Skeletal muscle tissue (tissue), 4 donors: ENCODE measurements around the gene CPNE7. TPM values are rescaled to one million over a fixed set of nuclear protein-coding genes. Genes with fewer than 3 reads are reported as not detected.

Experiments
- H3K27ac ChIP-seq: one replicate; pipeline ENCODE4 v1.7.0; 2013; ENCODE audit warnings: mild to moderate bottlenecking, low read depth, low read length, inconsistent platforms
- H3K27me3 ChIP-seq, 3 donors: one replicate each; pipeline ENCODE4 v1.7.0; 2013; ENCODE audit warnings: low read length in 3 of 3; ENCODE audit not compliant: control insufficient read depth in 3 of 3, insufficient read depth in 3 of 3
- H3K36me3 ChIP-seq, 3 donors: one replicate each; pipeline ENCODE4 v1.7.0; 2013; ENCODE audit warnings: low read length in 3 of 3; ENCODE audit not compliant: control insufficient read depth in 3 of 3, insufficient read depth in 3 of 3
- H3K4me1 ChIP-seq, 3 donors: one replicate each; pipeline ENCODE4 v1.7.0; 2013; ENCODE audit warnings: low read length in 3 of 3, mild to moderate bottlenecking in 3 of 3; ENCODE audit not compliant: control insufficient read depth in 3 of 3, insufficient read depth in 3 of 3
- H3K4me3 ChIP-seq, 3 donors: one replicate each; pipeline ENCODE4 v1.7.0; 2013; ENCODE audit warnings: low read length in 3 of 3
- H3K9ac ChIP-seq, 3 donors: one replicate each; pipeline ENCODE4 v1.7.0; 2013; ENCODE audit warnings: low read length in 3 of 3, mild to moderate bottlenecking in 3 of 3, moderate library complexity in 2 of 3, low read depth in 1 of 3
- H3K9me3 ChIP-seq, 3 donors: one replicate each; pipeline ENCODE4 v1.7.0; 2013; ENCODE audit warnings: low read length in 3 of 3; ENCODE audit not compliant: control insufficient read depth in 3 of 3
- total RNA-seq: library from RNA; depleted of rRNA; stranded (reverse); fragments of >200 nt; gene quantifications from one replicate; pipeline ENCODE4 v1.2.3, GENCODE V29; 2014
- donor health status: Osteomylitis.

The CPNE7 gene
- total RNA-seq, 1 donor from 2014 or later = not detected

GRCh38 chr16:89618109-89618998 is 42.8 kb downstream of the CPNE7 start:
- Histone ChIP-seq H3K27me3 (peaks cover 31 to 57% (median 41%) of the 10 kb centered on the region in 3 donors), H3K36me3 (no peaks in the 10 kb centered on the region), H3K9ac (no peak overlapping the region), H3K27ac (no peak overlapping the region), H3K4me3 (no peak overlapping the region), H3K4me1 (peaks cover 0 to 6% (median 0%) of the 10 kb centered on the region in 3 donors), H3K9me3 (no peaks in the 10 kb centered on the region)

- Histone ChIP-seq H3K4me3 (no peak overlapping the region), H3K9ac (no peak overlapping the region), H3K27ac (no peak overlapping the region), H3K4me1 (peaks cover 0 to 8% (median 0%) of the 10 kb centered on the region in 3 donors), H3K27me3 (peaks cover 35 to 57% (median 49%) of the 10 kb centered on the region in 3 donors), H3K9me3 (no peaks in the 10 kb centered on the region), H3K36me3 (no peaks in the 10 kb centered on the region)
Observed at GRCh38 chr16:89619840-89620239, 44.3 kb downstream of the CPNE7 start.

- Histone ChIP-seq H3K4me1 (peaks cover 0 to 8% (median 0%) of the 10 kb centered on the region in 3 donors), H3K9ac (no peak overlapping the region), H3K36me3 (no peaks in the 10 kb centered on the region), H3K27ac (no peak overlapping the region), H3K9me3 (no peaks in the 10 kb centered on the region), H3K4me3 (no peak overlapping the region), H3K27me3 (peaks cover 36 to 57% (median 48%) of the 10 kb centered on the region in 3 donors)
Observed at GRCh38 chr16:89620406-89620841, 44.9 kb downstream of the CPNE7 start.

DNA sequence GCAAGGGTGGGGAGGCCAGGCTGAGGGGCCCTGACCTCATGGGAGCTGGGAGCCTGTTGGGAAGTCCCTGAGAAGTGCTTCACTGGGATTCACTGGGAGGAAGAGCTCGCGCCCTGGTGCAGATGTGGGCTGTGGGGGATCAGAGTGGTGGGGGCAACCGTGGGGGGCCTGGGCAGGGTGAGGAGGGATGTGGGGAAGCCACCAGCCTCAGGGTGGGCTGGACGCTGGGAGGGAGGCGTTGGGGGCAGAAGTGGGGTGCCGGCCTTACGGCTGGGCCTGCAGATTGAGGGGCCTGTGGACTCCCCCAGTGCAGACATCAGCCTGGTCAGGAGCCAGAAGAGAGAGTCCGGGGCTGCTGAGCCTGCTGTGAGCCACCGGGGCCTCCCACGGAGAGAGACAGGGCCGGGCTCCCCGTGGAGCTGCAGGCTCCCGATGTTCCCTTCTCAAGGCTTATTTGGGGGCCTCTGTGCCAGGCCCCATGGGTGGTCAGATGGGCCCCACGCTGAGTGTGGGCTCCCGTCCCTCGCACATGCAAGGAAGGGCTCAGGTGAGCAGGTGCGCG is 45.7 kb downstream of the CPNE7 start:
- Histone ChIP-seq H3K36me3 (no peaks in the 10 kb centered on the region), H3K9me3 (no peaks in the 10 kb centered on the region), H3K4me1 (peaks cover 0 to 8% (median 0%) of the 10 kb centered on the region in 3 donors), H3K4me3 (no peak overlapping the region), H3K27ac (no peak overlapping the region), H3K9ac (no peak overlapping the region), H3K27me3 (peaks cover 42 to 57% (median 51%) of the 10 kb centered on the region in 3 donors)

DNA sequence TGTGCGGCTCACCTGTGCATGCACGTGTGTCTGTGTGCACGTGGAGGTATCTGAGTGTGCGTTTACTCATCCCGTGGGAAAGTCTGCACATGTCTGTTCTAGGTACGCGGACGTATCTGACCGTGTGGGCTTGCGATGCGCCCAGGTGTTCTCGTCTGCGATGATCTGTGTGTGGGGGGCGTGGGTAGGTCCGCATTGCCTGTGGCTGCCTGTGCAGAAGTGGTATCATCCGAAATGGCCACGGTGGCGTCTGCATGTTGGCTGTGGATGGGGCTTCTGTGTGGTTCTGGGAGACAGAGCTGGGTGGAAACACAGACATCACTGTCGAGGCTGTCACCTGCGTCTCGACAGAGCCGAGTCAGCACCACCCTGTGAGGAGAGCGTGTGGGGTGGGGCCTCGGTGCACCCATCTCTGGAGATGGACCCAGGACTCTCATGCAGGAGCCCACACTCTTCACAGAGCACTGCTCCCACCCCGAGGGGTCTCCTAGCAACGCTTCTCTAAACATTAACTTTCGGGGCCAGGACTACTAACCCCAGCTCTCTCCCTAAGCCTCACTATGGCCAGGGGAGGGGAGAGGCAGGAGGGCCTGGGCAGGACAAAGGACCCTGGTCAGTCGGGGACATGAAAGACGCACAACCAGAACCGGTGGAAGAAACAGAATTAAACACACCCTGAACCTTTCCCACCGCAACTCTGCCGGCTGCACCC is 46.3 kb downstream of the CPNE7 start:
- peaks cover 0 to 6% (median 0%) of the 10 kb centered on the region in 3 donors for H3K4me1 ChIP-seq
- no peaks in the 10 kb centered on the region for H3K36me3 ChIP-seq
- no peak overlapping the region for H3K4me3 ChIP-seq
- H3K9me3 ChIP-seq = no peaks in the 10 kb centered on the region
- peaks cover 42 to 54% (median 47%) of the 10 kb centered on the region in 3 donors for H3K27me3 ChIP-seq
- no peak overlapping the region for H3K27ac ChIP-seq
- no peak overlapping the region for H3K9ac ChIP-seq

DNA sequence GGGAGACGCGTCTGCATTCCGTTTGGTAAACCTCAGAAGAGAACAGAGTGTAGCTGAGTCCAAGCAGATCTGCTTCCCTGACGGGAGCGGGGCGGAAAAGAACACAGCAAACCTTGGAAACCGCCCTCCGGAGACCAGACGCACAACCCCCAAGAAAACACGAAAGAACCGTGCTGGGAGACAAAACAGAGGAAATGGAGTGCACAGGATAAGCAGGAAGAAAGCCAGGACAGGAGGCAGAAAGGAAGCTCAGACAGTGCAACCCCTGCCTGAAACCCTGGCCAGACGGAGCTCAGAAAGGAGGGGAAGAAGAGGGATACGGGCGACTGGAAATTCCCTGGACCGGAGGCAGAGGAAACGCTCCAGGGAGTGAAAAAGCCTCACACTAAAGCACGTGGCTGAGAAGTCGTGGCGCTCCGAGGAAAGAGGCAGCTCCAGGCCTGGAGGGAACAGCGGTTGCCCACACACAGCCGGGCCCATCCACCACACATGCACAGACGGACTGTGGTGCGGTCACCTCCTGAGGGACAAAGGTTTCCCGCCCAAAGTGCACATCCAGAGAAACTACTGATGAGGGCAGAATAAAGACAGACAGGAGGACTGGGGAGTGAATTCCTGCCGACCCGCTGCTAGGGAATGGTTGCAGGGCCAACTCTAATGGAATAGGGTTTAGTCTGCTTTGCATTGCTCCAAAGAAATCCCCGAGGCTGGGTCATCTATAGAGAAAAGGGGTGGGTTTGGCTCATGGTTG is 48.1 kb downstream of the CPNE7 start:
- Histone ChIP-seq H3K9me3 (no peaks in the 10 kb centered on the region), H3K4me1 (peaks cover 0 to 3% (median 0%) of the 10 kb centered on the region in 3 donors), H3K36me3 (no peaks in the 10 kb centered on the region), H3K27ac (no peak overlapping the region), H3K27me3 (peaks cover 42 to 51% (median 47%) of the 10 kb centered on the region in 3 donors), H3K9ac (no peak overlapping the region), H3K4me3 (no peak overlapping the region)

GRCh38 chr16:89624777-89625761 is 49.5 kb downstream of the CPNE7 start:
- no peak overlapping the region for H3K27ac ChIP-seq
- peaks cover 44 to 47% (median 47%) of the 10 kb centered on the region in 3 donors for H3K27me3 ChIP-seq
- no peak overlapping the region for H3K4me3 ChIP-seq
- no peaks in the 10 kb centered on the region for H3K9me3 ChIP-seq
- no peaks in the 10 kb centered on the region for H3K36me3 ChIP-seq
- H3K9ac ChIP-seq = no peak overlapping the region
- H3K4me1 ChIP-seq = peaks cover 0 to 3% (median 0%) of the 10 kb centered on the region in 3 donors

- Histone ChIP-seq H3K27ac (no peak overlapping the region), H3K36me3 (no peaks in the 10 kb centered on the region), H3K9me3 (no peaks in the 10 kb centered on the region), H3K4me1 (no peaks in the 10 kb centered on the region), H3K9ac (no peak overlapping the region), H3K4me3 (no peak overlapping the region), H3K27me3 (peaks cover 29 to 47% (median 45%) of the 10 kb centered on the region in 3 donors)
Observed at GRCh38 chr16:89629827-89630610, 54.5 kb downstream of the CPNE7 start.
